ENCODE results near the gene SLCO1B3. TPM values are rescaled to one million over a fixed set of nuclear protein-coding genes. Genes with fewer than 3 reads are reported as not detected.

The SLCO1B3 gene
- total and polyA plus RNA-seq, 2 of the 4 experiments (the other 2 are of a cell fraction) = not detected

- dilution Hi-C loops (cut with HindIII; ENCODE audit: low sequenced_read_pairs, unreplicated experiment) = no loop called here
- Histone ChIP-seq H2AFZ (replicated peaks; ENCODE audit: low read length, poor library complexity) (no peak overlapping the region), H3K9me3 (ENCODE audit: control insufficient read depth, insufficient read depth, low read length) (no peaks in the 10 kb centered on the region), H4K8ac (ENCODE audit: low read depth in 2 of 2, low read length in 2 of 2) (no peak overlapping the region), H2BK20ac (ENCODE audit: low read depth, low read length) (no peak overlapping the region), H3K9ac (ENCODE audit: low read depth, low read length) (no peak overlapping the region), H3K79me1 (ENCODE audit: low read depth in 1 of 2, low read length in 2 of 2) (no peaks in the 10 kb centered on the region), H3K27ac (ENCODE audit: insufficient read depth, low read length) (no peak overlapping the region), H3K4me2 (ENCODE audit: low read depth, low read length) (no peak overlapping the region), H3K4ac (ENCODE audit: low read depth, low read length) (no peak overlapping the region), H4K91ac (ENCODE audit: insufficient read depth, low read depth, low read length) (no peak overlapping the region), H3K56ac (ENCODE audit: extremely low read depth, insufficient read depth, low read length) (no peak overlapping the region), H2BK120ac (ENCODE audit: low read depth, low read length) (no peak overlapping the region), H4K5ac (ENCODE audit: low read depth, low read length) (no peak overlapping the region), H3K14ac (replicated peaks; ENCODE audit: low read depth, low read length) (no peak overlapping the region), H3K4me3 (ENCODE audit: insufficient read depth, low read depth, low read length) (no peak overlapping the region), H3K9me1 (ENCODE audit: insufficient read depth, low read length) (no peaks in the 10 kb centered on the region), H4K20me1 (ENCODE audit: insufficient read depth, low read length) (no peaks in the 10 kb centered on the region), H3K27me3 (ENCODE audit: control insufficient read depth, insufficient read depth, low read length) (no peaks in the 10 kb centered on the region), H3K18ac (ENCODE audit: low read depth, low read length) (no peak overlapping the region), H3K23ac (ENCODE audit: low read depth, low read length) (no peak overlapping the region), H3K36me3 (ENCODE audit: control insufficient read depth, insufficient read depth, low read length) (no peaks in the 10 kb centered on the region), H2AK5ac (ENCODE audit: low read depth, low read length) (no peak overlapping the region), H2AK9ac (replicated peaks; ENCODE audit: low read depth, low read length, poor library complexity) (no peak overlapping the region), H2BK5ac (ENCODE audit: low read depth, low read length, poor library complexity, severe bottlenecking) (no peak overlapping the region), H3K4me1 (ENCODE audit: control insufficient read depth, insufficient read depth, low read length) (no peaks in the 10 kb centered on the region), H2BK15ac (ENCODE audit: low read depth, low read length) (no peak overlapping the region)
- TF ChIP-seq RFX5 (IDR thresholded peaks at IDR 0.05; ENCODE audit: low read depth, low read length) = no peak
- no peak for TF ChIP-seq RAD21 (IDR thresholded peaks at IDR 0.05; ENCODE audit: low read length)
- no peak for TF ChIP-seq CHD1 (IDR thresholded peaks at IDR 0.05; ENCODE audit: low read depth, low read length)
- TF ChIP-seq CEBPB (IDR thresholded peaks at IDR 0.05; ENCODE audit: low read depth, low read length) = no peak
- no peak for TF ChIP-seq FOS (IDR thresholded peaks at IDR 0.05; ENCODE audit: low read depth, low read length)
- TF ChIP-seq MAZ (IDR thresholded peaks at IDR 0.05; ENCODE audit: borderline replicate concordance, low read depth, low read length) = no peak
- no peak for TF ChIP-seq CTCF (conservative IDR thresholded peaks at IDR 0.05; ENCODE audit: low read depth, low read length)
- no peak for TF ChIP-seq NFE2L2 (IDR thresholded peaks at IDR 0.05; ENCODE audit: low read depth, low read length)
- no peak for TF ChIP-seq MXI1 (IDR thresholded peaks at IDR 0.05; ENCODE audit: borderline replicate concordance, low read depth, low read length)
- TF ChIP-seq POLR2A (IDR thresholded peaks at IDR 0.05; ENCODE audit: low read depth, low read length) = no peak
- TF ChIP-seq USF2 (IDR thresholded peaks at IDR 0.05; ENCODE audit: low read depth, low read length) = no peak
- no peak for TF ChIP-seq SMC3 (IDR thresholded peaks at IDR 0.05; ENCODE audit: low read depth, low read length)
- TF ChIP-seq MAFK (IDR thresholded peaks at IDR 0.05; ENCODE audit: low read depth, low read length) = no peak
- no peak for TF ChIP-seq RCOR1 (IDR thresholded peaks at IDR 0.05; ENCODE audit: insufficient replicate concordance, low read length)
- TF ChIP-seq BHLHE40 (IDR thresholded peaks at IDR 0.05; ENCODE audit: low read depth, low read length) = no peak
- TF ChIP-seq ELK1 (IDR thresholded peaks at IDR 0.05; ENCODE audit: borderline replicate concordance, low read depth, low read length) = no peak
- in situ Hi-C loops (cut with MboI; ENCODE audit: low sequenced_read_pairs) = no loop called here
- ATAC-seq (ENCODE audit: low read depth) (no peak), DNase-seq (no peak)
- POLR2A ChIA-PET (ENCODE audit: unreplicated experiment) = no interaction called here
- WGBS, 2 experiments (ENCODE audit: extremely low coverage in 2 of 2, insufficient read length in 1 of 2) = no CpG with 5 or more reads among the region's 4 CpGs
- CTCF ChIA-PET = no interaction called here
- intact Hi-C loops (cut with micrococcal nuclease) = no loop called here
- no TSS peak for BruUV-seq (replicated peaks)
These were observed 12.4 kb downstream of the SLCO1B3 start for GRCh38 chr12:20822925-20823324.
